ENCODE results near the gene TREH. TPM values are rescaled to one million over a fixed set of nuclear protein-coding genes. Genes with fewer than 3 reads are reported as not detected.

The TREH gene
- total RNA-seq, 1 donor from 2014 or later = not detected

GRCh38 chr11:118608360-118609227 is 70.9 kb downstream of the TREH start:
- no peak for TF ChIP-seq CTCF (IDR thresholded peaks at IDR 0.05)
- intact Hi-C loops (cut with micrococcal nuclease) = loop anchor here (2.0 kb wide), 1 partner anchor 170 kb away; no protein-coding TSS in a partner anchor
- Mint-ChIP-seq H3K36me3 (ENCODE audit: low read depth) (no peaks in the 10 kb centered on the region), H3K4me3 (peak overlapping the region; percentile 80), H3K4me1 (peaks cover 26% of the 10 kb centered on the region), H3K27me3 (peaks cover 21% of the 10 kb centered on the region), H3K9me3 (no peaks in the 10 kb centered on the region), H3K27ac (peak overlapping the region; percentile 48)
- peak; percentile 59 for ATAC-seq (ENCODE audit: low read depth)
- ChIA-PET CTCF (interaction anchor here (0.9 to 1.6 kb wide), 6 partner anchors 14 to 464 kb away, joined by 3 to 4 read pairs (median 3); partner anchors contain the start of gene ARCN1), POLR2A (interaction anchor here (0.7 to 1.9 kb wide), 6 partner anchors 9 to 1378 kb away, joined by 3 to 8 read pairs (median 4); partner anchors contain the start of genes ARCN1 and VPS11)
- peak; percentile 64 for DNase-seq

GRCh38 chr11:118607401-118608359 is 71.8 kb downstream of the TREH start, which contains the start of gene PHLDB1:
PHLDB1 (plus strand) TSS chr11:118607615; CDS start chr11:118613837, 6,222 bp downstream.
- Mint-ChIP-seq H3K36me3 (ENCODE audit: low read depth) (peaks cover 6% of the 10 kb centered on the region), H3K27ac (no peak within 1 kb of the TSS), H3K4me1 (peaks cover 26% of the 10 kb centered on the region), H3K27me3 (peaks cover 19% of the 10 kb centered on the region), H3K9me3 (no peaks in the 10 kb centered on the region), H3K4me3 (peak within 1 kb of the TSS; percentile 80)
- intact Hi-C loops (cut with micrococcal nuclease) = loop anchor here (2.0 kb wide), 1 partner anchor 169 kb away; no protein-coding TSS in a partner anchor
- POLR2A ChIA-PET = interaction anchor here (0.6 to 1.9 kb wide), 6 partner anchors 35 to 460 kb away, joined by 3 to 8 read pairs (median 4); partner anchors contain the start of genes ARCN1 and VPS11
- CTCF ChIA-PET = interaction anchor here (0.6 to 1.6 kb wide), 3 partner anchors 13 to 434 kb away, joined by 3 to 4 read pairs (median 3); no protein-coding TSS in a partner anchor
- no peak for TF ChIP-seq CTCF (IDR thresholded peaks at IDR 0.05)
- DNase-seq (peak; percentile 48), ATAC-seq (ENCODE audit: low read depth) (peak; percentile 8)

Other genes with a start within 250 kb of the TREH start
- 104 and 117 TPM in 2 replicates for gene KMT2A, start 243.2 kb downstream of the TREH start, total RNA-seq
- 0.32 and 0.44 TPM in 2 replicates for gene TTC36, start 152.2 kb downstream of the TREH start, total RNA-seq
- 9.4 and 12.5 TPM in 2 replicates for gene TMEM25, start 148.5 kb downstream of the TREH start, total RNA-seq
- 13.8 and 13.9 TPM in 2 replicates for gene IFT46, start 113.7 kb downstream of the TREH start, total RNA-seq
- 91.3 and 94.7 TPM in 2 replicates for gene ARCN1, start 107.2 kb downstream of the TREH start, total RNA-seq
- 1.3 and 2.6 TPM in 2 replicates for gene PHLDB1, start 72.0 kb downstream of the TREH start, total RNA-seq
- 263 and 297 TPM in 2 replicates for gene DDX6, start 111.5 kb upstream of the TREH start, total RNA-seq
- gene CXCR5, start 204.2 kb upstream of the TREH start, total RNA-seq = 198 and 199 TPM in 2 replicates
- gene BCL9L, start 246.3 kb upstream of the TREH start, total RNA-seq = 20.4 and 21.9 TPM in 2 replicates

Measured in activated B cell treated with CpG ODN at 0.5 μM for 24 hours (primary cell).